Amygdala (tissue), 56 donors: Measurements from ENCODE around the gene IPO8.
"Not testable (repeated sequence)": the region's sequence is repeated elsewhere in the genome, so short reads cannot be mapped to it uniquely, and the experiment has no call there.

Source experiments
- DNase-seq, 56 donors: peaks; one replicate each; lab custom pipeline; 2025; lab: John Stamatoyannopoulos, UW

Gene IPO8

DNA sequence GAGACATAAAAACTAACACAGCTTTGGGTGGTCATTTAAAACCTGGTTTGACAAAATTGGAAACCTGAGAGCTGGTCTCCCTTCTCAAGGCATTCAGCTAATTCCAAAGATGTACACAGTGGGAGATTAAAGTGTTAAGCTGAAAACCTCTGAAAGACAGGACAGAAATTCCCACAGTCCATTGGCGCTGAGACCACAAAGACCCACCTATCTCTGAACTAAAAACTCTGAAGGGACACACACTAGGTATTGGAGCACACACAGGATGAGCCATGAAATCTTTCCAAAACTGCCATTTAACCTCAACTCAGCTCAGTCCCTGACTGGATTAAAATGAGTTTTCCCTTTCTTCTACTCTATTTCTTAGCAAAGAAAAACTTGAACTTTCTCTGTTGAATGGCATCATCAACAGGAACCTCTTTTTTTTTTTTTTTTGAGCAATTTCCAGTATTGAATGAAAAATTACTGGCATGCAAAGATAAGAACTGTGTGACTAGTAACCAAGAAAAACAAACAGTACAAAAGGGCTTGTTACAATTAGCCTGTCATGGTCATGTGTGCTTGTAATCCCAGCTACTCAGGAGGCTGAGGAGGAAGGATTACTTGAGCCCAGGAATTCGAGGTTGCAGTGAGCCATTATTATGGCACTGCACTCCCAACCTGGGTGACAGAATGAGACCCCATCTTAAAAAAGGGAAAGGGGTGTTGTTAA, 82.4 kb downstream of the IPO8 start:
- no peak for DNase-seq

DNA sequence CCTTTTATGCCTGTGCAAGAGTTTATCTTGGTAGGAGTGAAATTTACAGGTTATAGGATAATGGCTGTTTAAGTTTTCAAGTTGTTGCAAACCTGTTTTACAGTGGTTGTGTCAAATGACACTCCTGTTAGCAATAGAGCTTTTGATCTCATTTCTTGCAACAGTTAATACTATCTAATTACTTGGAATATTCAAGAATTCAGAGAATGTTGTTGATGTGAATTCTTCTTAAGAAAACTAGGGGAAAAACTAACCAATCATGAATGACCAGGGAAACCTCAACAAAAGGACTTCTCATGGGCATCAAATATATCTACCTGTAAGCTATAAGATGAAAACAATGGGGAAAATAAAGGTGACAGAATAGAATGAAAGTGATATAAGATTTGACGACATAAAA, 85.0 kb downstream of the IPO8 start:
- DNase-seq = no peak

DNA sequence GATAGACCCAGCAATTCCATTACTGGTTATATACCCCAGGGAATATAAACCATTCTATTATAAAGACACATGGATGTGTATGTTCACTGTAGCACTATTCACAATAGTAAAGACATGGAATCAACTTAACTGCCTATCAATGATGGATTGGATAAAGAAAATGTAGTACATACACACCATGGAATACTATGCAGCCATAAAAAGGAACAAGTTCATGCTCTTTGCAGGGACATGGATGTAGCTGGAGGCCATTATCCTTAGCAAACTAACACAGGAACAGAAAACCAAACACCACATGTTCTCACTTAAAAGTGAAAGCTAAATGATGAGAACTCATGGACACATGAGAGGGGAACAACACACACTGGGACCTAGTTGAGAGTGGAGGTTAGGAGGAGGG, 85.8 kb downstream of the IPO8 start:
- not testable (repeated sequence) for DNase-seq

DNA sequence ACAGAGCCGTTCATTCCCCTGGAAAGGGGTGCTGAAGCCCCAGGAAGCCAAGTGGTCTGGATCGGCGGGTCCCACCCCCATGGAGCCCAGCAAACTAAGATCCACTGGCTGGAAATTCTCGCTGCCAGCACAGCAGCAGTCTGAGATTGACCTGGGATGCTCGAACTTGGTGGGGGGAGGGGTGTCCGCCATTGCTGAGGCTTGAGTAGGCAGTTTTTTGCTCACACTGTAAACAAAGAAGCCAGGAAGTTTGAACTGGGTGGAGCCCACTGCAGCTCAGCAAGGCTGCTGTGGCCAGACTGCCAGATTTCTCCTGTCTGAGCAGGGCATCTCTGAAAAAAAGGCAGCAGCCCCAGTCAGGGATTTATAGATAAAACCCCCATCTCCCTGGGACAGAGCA, 91.4 kb downstream of the IPO8 start:
- DNase-seq = not testable (repeated sequence)

DNA sequence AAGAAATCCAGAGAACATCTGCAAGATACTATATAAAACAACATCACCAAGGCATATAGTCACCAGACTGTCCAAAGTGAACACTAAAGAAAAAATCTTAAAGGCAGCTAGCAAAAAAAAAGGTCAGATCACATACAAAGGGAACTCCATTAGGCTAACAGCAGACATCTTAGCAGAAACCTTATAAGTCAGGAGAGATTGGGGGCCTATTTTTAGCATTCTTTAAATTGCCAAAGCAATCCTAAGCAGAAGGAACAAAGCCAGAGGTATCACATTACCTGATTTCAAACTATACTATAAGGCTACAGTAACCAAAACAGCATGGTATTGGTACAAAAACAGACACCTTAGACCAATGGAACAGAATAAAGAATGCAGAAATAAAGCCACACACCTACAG, 92.5 kb downstream of the IPO8 start:
- no peak for DNase-seq

- no peak for DNase-seq
These were observed 93.0 kb downstream of the IPO8 start for GRCh38 chr12:30602678-30603077.

DNA sequence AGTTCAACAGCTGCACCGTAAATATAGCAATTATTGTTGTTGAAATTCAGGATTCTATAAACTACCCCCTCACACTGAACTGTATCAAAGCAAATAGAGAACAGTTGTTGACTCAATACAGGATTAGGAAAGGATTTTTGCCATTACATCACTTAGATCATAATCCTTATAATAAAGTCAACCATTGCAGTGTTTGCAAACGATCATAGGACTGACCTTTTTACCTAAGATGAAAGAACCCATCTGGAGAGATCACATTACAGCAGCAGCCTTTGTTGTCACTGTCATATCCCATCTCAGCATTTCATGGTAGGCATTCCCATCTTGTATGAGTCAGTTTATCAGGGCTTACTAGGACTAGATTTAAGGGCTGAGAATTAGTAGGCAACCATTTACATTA, 96.1 kb downstream of the IPO8 start:
- no peak for DNase-seq

GRCh38 chr12:30598889-30599288, 96.8 kb downstream of the IPO8 start:
- no peak for DNase-seq

GRCh38 chr12:30595742-30596141, 99.9 kb downstream of the IPO8 start:
- no peak for DNase-seq

DNA sequence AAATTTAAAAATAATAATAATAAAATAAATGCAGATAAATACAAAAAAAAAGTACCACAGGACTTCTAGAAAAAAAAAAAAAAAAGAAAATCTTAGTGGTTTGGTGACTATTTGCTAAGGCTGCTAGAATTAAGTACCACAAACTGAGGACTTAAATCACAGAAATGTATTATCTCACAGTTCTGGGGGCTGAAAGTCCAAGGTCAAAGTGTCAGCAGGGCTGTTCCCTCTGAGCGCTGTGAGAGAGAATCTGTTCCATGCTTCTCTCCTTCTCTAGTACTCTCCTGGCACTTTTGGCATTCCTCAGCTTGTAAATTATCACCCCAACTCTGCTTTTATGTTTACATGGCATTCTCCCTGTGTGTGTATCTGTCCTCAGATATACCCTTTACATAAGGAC, 101.2 kb downstream of the IPO8 start:
- no peak for DNase-seq

GRCh38 chr12:30588572-30588971, 107.1 kb downstream of the IPO8 start:
- not testable (repeated sequence) for DNase-seq

DNA sequence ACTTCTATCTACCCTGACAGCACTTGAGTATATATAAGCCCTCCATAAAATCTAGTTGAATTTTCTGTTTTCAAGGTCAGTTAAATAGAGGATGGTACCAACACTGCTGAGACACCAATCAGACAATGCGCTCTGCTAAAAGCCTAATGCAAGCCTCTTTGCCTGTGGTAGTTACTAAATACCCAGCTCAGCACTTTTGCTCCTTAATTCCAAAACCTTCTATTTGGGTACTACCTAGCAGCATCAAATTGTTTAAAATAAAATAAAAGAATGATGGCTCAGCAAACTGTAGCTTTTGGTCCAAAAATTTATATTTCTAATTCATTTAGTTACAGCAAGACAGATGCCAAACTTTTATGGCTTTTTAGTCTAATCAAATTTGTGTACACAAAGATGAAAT, 107.9 kb downstream of the IPO8 start:
- DNase-seq = no peak

GRCh38 chr12:30585877-30586276, 109.8 kb downstream of the IPO8 start:
- no peak for DNase-seq

DNA sequence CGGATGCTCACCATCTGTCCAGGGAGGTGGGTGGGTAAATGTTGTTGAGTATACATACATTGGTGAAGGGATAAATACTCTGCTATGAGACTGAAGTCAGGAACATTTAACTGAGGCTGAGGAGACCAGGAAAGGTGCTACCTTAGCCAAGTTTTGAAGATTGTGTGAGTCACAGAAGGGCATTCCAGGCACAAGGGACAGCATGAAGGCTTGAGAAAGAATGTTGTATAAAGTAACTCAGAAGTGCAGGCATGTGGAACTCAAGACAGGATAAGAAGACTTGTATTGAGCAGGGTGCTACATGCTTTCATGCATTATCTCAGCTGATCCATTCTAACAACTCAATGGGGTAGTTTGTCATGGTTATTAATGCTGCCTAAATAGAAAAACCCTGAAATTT, 112.7 kb downstream of the IPO8 start:
- no peak for DNase-seq

DNA sequence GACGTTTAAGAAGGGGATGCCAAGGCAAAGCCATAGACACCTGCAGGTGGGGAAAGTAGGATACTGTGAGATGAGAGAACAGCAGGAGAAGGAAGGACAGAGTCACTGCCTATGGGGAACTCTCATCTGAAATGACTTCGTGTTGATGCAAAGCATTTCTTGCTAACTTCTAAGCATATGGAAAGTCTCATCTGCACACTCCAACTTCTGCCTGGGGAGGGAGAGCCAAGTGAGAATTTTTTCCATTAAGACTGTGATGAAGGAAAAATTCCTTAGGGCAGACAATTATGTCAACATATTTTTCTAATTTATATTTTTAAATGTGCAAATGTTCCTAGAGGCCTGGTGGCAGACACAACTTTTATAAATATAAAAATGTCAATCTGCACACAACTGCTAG, 115.3 kb downstream of the IPO8 start:
- DNase-seq = peak in 1 of 56 donors; percentile 12
